Ureter (tissue), 1 donor: Measurements from ENCODE around the gene APOL1. TPM values are rescaled to one million over a fixed set of nuclear protein-coding genes. Genes with fewer than 3 reads are reported as not detected.
"Not testable (repeated sequence)": the region's sequence is repeated elsewhere in the genome, so short reads cannot be mapped to it uniquely, and the experiment has no call there.

Experiments used
- DNase-seq: peaks from one replicate; pipeline ENCODE4 v3.0.0-alpha.2; 2020; ENCODE audit warnings: low spot score
- total RNA-seq: library from RNA; stranded (reverse); gene quantifications from one replicate; pipeline ENCODE4 v1.2.4, GENCODE V29; 2023
- donor health status: DM: yes; HTN: yes; CAD: no.

The APOL1 gene, protein sequence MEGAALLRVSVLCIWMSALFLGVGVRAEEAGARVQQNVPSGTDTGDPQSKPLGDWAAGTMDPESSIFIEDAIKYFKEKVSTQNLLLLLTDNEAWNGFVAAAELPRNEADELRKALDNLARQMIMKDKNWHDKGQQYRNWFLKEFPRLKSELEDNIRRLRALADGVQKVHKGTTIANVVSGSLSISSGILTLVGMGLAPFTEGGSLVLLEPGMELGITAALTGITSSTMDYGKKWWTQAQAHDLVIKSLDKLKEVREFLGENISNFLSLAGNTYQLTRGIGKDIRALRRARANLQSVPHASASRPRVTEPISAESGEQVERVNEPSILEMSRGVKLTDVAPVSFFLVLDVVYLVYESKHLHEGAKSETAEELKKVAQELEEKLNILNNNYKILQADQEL
- total RNA-seq = 115 TPM

- peak; percentile 78 for DNase-seq
These were observed at the start of gene APOL1 for GRCh38 chr22:36252754-36253522. Gene APOL1, plus strand, starts transcription at chr22:36253133. Its CDS starts 1,823 bp downstream, at chr22:36254956.

GRCh38 chr22:36203441-36203840, 49.5 kb upstream of the APOL1 start:
- DNase-seq = not testable (repeated sequence)

DNA sequence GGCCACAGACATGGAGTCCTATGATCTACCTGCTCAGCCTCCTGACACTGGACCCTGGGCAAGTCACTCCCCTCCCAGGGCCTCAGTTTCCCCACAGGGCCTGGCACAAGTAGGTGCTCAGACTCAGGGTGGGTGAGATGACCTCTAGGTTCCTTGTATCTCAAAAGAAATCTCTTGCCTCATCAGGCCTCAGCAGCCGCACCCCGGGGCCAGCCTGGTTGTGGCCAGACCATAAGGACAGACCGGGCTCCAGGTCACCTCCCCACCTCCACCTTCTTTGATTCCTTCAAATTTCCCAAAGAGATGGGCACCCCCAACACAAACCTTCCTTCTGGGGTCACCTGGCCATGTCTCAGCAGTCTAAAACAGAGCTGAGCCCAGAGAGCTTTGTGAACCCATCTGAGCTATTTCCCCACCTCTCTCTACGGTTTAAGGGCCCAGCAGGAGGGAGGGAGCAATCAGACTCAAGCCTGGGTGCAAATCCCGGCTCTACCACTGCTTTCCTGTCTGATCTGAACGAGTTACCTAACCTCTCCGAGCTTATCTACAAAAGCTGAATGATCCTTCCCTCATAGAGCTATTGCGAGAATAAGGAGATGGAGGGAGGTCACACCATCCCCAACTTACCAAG, 48.8 kb upstream of the APOL1 start:
- DNase-seq = no peak

GRCh38 chr22:36204632-36205015, 48.3 kb upstream of the APOL1 start:
- DNase-seq = no peak

DNA sequence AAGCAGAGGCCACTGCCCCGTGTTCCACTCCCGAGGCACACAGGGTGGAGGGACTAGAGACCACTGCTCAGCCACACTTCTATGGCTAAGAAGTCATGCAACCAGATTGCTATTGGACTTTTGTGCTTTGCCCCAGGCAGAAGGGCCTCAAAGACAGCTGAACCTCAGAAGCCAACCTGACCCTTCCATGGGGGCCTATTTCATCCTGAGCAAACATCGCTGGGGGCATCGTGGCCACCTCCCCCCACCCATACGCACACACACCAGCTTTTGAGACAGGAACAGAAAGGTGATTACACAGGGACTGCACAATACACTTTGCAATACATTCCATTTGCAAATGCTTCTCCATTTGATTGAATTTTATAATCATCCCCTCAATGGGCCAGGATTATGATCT, 47.4 kb upstream of the APOL1 start:
- not testable (repeated sequence) for DNase-seq

DNA sequence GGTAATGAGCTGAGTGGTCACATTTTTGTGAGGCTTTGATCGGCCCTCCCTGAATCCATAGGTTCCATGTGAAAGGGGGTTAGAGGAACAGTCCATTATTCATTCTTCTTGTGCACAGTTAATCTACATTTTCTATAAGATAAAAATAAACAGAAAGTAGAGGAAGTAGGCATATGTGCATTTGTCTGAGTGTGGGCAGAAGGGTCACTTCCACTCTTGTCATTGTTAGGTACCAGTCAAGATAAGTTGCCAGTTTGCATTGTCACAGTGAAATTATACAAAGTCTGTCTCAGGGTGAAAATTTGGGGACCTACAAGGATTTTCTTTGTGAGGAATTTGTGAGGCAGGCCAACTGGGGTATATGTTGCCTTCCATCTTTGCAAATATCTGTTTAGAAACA, 46.7 kb upstream of the APOL1 start:
- DNase-seq = no peak

- no peak for DNase-seq
These were observed 44.7 kb upstream of the APOL1 start for GRCh38 chr22:36208162-36208765.

GRCh38 chr22:36208914-36209313, 44.0 kb upstream of the APOL1 start:
- DNase-seq = no peak

- DNase-seq = not testable (repeated sequence)
These were observed 43.4 kb upstream of the APOL1 start for GRCh38 chr22:36209488-36209908.

- no peak for DNase-seq
These were observed 42.7 kb upstream of the APOL1 start for GRCh38 chr22:36210224-36210623.

- no peak for DNase-seq
These were observed 41.6 kb upstream of the APOL1 start for GRCh38 chr22:36211237-36211861.

DNA sequence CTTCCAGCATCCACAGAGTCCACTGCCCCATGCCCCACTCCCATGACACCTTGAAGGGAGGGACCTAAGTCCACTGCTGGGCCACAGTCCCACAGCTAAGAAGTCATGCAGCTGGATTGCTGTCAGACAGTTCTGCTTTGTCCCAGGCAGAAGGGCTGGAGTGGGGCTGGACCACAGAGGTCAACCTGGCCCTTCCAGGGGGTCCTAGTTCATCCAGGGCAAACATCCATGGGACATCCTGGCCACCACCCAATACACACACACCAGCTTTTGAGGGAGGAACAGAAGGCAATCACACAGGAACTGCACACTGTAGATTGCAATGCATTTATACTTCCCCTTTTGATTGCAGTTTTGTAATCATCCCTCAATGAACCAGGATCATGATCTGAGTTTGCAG, 40.0 kb upstream of the APOL1 start:
- DNase-seq = no peak

DNA sequence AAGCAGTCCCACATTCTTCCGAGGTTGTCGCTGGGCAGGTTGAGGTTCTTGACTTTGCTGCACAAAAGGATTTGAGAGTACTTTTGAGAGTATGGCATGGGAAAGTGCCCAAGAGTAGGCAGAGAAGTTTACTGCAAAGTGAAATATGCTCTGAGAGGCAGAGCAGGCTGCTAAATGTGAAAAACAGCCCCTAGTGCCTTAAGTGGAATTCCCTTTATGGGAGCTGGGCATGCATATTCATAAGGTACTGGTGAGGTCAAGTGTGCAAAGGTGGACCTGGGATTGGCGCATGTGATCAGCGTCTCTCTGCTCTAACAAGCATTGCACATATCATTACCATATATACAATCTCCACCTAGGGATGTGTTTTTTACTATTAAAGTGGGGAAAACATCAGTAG, 39.3 kb upstream of the APOL1 start:
- no peak for DNase-seq

- DNase-seq = peak; percentile 20
These were observed 37.0 kb upstream of the APOL1 start for GRCh38 chr22:36215981-36216380.

- no peak for DNase-seq
These were observed 34.2 kb upstream of the APOL1 start for GRCh38 chr22:36218648-36219193.

GRCh38 chr22:36220451-36220921, 32.4 kb upstream of the APOL1 start:
- DNase-seq = peak; percentile 42

- DNase-seq = peak; percentile 65
These were observed 30.9 kb upstream of the APOL1 start for GRCh38 chr22:36221799-36222751.

- peak; percentile 27 for DNase-seq
These were observed 30.0 kb upstream of the APOL1 start for GRCh38 chr22:36222887-36223450.

DNA sequence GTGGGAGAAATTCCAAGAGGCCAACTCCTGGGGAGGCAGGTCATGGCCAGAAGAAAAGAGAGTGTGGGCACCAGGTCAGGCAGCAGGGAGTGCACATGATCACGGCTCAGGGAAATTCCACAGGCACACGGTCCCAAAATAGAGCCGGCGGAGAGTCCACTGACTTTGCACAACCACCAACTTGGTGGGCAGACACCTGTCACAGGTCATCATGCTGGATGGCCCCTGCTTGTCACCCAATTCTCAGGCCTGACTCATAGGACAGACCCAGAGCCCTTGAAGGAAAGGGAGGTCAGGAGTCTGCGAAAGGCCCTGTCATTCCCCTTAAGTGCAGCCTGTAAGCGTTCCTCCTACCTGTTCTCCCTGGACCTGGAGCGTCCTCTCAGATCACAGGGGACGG, 29.4 kb upstream of the APOL1 start:
- DNase-seq = peak; percentile 28

DNA sequence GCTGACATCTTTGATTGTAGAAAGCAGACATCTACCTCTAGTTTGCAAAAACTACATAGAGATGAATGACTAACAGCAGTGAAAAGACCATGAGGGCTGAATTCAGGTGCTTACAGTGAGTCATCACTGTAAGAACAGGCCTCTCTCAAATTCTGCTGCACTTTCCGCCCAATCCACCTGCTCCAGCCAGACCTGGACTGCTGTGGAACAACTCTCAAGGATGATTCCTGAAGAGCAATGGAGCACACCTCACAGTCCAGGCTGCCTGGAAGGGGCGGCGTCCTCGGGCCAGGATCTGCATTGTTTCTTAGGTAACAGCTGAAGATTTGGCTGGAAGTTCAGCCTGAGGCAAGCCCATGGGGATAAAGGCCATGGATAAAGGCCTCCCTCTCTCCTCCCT, 28.7 kb upstream of the APOL1 start:
- peak; percentile 14 for DNase-seq
